Thyroid gland (tissue), 4 donors: ENCODE data around the gene TMEM26. TPM values are rescaled to one million over a fixed set of nuclear protein-coding genes. Genes with fewer than 3 reads are reported as not detected.

Source experiments
- DNase-seq, 2 donors: peaks; one replicate each; pipeline ENCODE4 v3.0.0-alpha.2; 2019
- H3K27ac ChIP-seq, 3 donors: fragments of 200-600 bp; sonication (generic); 1 replicate in 2 of 3; 2 replicates in 1 of 3; pipeline ENCODE4 v1.5.1; 2016 to 2019; ENCODE audit warnings: mild to moderate bottlenecking in 1 of 3, moderate library complexity in 1 of 3
- H3K27me3 ChIP-seq: fragments of 200-600 bp; sonication (generic); one replicate; pipeline ENCODE4 v1.5.1; 2019
- H3K36me3 ChIP-seq, 2 donors: fragments of 200-600 bp; sonication (generic); one replicate each; pipeline ENCODE4 v1.5.1; 2016 to 2019
- H3K4me1 ChIP-seq, 2 donors: fragments of 200-600 bp; sonication (generic); one replicate each; pipeline ENCODE4 v1.5.1; 2017 to 2019
- H3K4me3 ChIP-seq, 3 donors: fragments of 200-600 bp; sonication (generic); replicated peaks in 1 of 3; 1 replicate in 2 of 3; 2 replicates in 1 of 3; pipeline ENCODE4 v1.5.1; 2016; ENCODE audit warnings: mild to moderate bottlenecking in 1 of 3
- H3K9me3 ChIP-seq: fragments of 200-600 bp; sonication (generic); one replicate; pipeline ENCODE4 v1.5.1; 2017
- POLR2A ChIP-seq, 2 donors: fragments of 450-650 bp; IDR thresholded peaks; one replicate each; pipeline ENCODE4 v1.6.1; 2017; ENCODE audit warnings: antibody characterized with exemption in 2 of 2, mild to moderate bottlenecking in 2 of 2, moderate library complexity in 1 of 2
- WGBS, 2 donors: methylation state at CpG; one replicate each; pipeline ENCODE4 v1.1.5; 2017; 5-methylcytosine and 5-hydroxymethylcytosine counted together
- intact Hi-C: fragments of 100-400 bp; cut with DNase I; formaldehyde crosslinking; loops from one replicate; pipeline ENCODE4 v1.15.1; 2023
- total RNA-seq, 4 donors: library from RNA; depleted of rRNA; stranded (reverse); fragments of >200 nt; gene quantifications; one replicate each; pipeline ENCODE4 v1.2.3, GENCODE V29; 2016
- TF ChIP-seq, protein P1 (sequence below), 6 experiments: fragments of 200-600 bp in 3 of 6; fragments of 450-650 bp in 3 of 6; sonication (generic) in 3 of 6; IDR thresholded peaks; one replicate each; pipeline ENCODE4 v1.5.1; 2016 to 2019; ENCODE audit warnings: antibody characterized with exemption in 6 of 6, mild to moderate bottlenecking in 2 of 6, inconsistent platforms in 1 of 6, moderate library complexity in 1 of 6

The TMEM26 gene
- total RNA-seq, 4 donors from 2014 or later: 0.29 to 0.89 (median 0.54) TPM

DNA sequence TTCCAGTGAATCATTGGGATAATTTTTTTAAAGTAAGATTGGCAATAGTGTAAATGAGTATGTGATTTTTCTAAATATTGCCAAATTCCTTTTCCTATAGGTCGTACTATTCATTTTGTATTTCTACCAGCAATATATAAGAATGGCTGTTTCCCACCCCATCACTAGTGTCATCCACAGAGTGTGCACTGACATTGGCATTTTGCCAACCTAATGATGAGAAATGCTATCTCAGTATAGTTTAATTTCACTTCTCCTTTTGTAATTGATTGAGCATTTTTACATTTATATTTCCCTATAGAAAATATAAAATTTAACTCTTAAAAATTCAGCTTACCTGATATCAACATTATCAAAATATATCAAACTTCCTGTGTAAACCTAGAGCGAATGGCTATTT is 17.6 kb upstream of the TMEM26 start:
- WGBS, 2 donors: 94 to 99% methylated on average over 2 of the region's 2 CpGs
- TF ChIP-seq, protein P1, sequence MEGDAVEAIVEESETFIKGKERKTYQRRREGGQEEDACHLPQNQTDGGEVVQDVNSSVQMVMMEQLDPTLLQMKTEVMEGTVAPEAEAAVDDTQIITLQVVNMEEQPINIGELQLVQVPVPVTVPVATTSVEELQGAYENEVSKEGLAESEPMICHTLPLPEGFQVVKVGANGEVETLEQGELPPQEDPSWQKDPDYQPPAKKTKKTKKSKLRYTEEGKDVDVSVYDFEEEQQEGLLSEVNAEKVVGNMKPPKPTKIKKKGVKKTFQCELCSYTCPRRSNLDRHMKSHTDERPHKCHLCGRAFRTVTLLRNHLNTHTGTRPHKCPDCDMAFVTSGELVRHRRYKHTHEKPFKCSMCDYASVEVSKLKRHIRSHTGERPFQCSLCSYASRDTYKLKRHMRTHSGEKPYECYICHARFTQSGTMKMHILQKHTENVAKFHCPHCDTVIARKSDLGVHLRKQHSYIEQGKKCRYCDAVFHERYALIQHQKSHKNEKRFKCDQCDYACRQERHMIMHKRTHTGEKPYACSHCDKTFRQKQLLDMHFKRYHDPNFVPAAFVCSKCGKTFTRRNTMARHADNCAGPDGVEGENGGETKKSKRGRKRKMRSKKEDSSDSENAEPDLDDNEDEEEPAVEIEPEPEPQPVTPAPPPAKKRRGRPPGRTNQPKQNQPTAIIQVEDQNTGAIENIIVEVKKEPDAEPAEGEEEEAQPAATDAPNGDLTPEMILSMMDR (IDR thresholded peaks at IDR 0.05): no peak
- TF ChIP-seq POLR2A (IDR thresholded peaks at IDR 0.05): no peak
- H3K36me3 ChIP-seq: no peaks in the 10 kb centered on the region
- H3K27me3 ChIP-seq: no peaks in the 10 kb centered on the region
- intact Hi-C loops: no loop called here
- H3K27ac ChIP-seq: no peak overlapping the region
- no peak overlapping the region for H3K4me3 ChIP-seq
- no peak for DNase-seq
- H3K4me1 ChIP-seq: no peaks in the 10 kb centered on the region
- H3K9me3 ChIP-seq: no peaks in the 10 kb centered on the region

DNA sequence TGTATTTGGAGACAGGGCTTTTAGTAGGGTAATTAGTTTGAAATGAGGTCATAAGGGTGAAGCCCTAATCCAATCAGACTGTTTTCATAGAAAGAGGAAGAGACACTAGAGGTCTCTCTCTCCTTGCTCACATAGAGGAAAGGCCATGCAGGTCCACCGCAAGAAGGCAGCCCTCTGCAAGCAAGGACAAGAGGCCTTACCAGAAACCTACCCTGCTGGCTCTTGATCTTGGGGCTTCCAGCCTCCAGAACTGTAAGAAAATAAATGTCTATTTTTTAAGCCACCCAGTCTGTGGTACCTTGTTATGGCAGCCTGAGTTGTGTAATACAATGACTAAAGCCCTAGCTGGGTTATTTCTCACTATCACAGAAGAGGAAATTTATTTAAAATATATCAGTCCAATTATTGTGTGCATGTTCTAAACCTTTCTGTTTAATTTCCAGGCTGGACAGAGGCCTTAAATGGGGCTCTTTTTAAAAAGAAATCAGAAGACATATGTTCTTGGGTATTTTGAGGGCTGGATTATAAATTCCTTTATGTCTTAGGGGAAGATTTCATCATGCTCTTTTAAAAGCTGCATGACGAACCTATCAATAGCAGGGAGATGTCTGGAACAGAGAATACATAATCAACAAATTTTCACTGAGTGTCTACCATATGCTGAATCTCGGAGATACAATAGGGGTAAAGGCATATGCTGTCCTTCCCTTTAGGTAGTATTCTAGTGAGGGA is 12.9 kb upstream of the TMEM26 start:
- no peak for TF ChIP-seq POLR2A (IDR thresholded peaks at IDR 0.05)
- TF ChIP-seq, protein P1 (IDR thresholded peaks at IDR 0.05): no peak
- no peak for DNase-seq
- no peak overlapping the region for H3K27ac ChIP-seq
- H3K4me1 ChIP-seq: no peaks in the 10 kb centered on the region
- WGBS, 2 donors: 92 to 96% methylated on average over 3 of the region's 3 CpGs
- no peaks in the 10 kb centered on the region for H3K27me3 ChIP-seq
- no peak overlapping the region for H3K4me3 ChIP-seq
- H3K36me3 ChIP-seq: no peaks in the 10 kb centered on the region
- intact Hi-C loops: no loop called here
- no peaks in the 10 kb centered on the region for H3K9me3 ChIP-seq

DNA sequence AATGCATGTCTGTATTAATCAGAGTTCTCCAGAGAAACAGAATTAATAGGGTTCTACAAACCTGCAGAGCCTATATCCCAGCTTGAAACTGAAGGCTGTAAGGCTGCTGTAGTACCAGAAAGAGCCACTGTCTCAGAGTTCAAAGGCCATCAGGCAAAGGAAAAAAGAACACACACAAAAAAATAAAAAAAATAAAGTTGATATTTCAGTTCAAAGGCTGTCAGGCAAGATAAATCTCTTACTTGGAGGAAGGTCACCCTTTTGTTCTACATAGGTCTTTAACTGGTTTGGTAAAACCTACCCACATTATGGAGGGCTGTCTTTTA is 12.0 kb upstream of the TMEM26 start:
- H3K36me3 ChIP-seq: no peaks in the 10 kb centered on the region
- no peaks in the 10 kb centered on the region for H3K4me1 ChIP-seq
- TF ChIP-seq, protein P1 (IDR thresholded peaks at IDR 0.05): no peak
- no peak for TF ChIP-seq POLR2A (IDR thresholded peaks at IDR 0.05)
- no peak overlapping the region for H3K27ac ChIP-seq
- no peak for DNase-seq
- H3K4me3 ChIP-seq: no peak overlapping the region
- H3K27me3 ChIP-seq: no peaks in the 10 kb centered on the region
- intact Hi-C loops: no loop called here
- no peaks in the 10 kb centered on the region for H3K9me3 ChIP-seq

DNA sequence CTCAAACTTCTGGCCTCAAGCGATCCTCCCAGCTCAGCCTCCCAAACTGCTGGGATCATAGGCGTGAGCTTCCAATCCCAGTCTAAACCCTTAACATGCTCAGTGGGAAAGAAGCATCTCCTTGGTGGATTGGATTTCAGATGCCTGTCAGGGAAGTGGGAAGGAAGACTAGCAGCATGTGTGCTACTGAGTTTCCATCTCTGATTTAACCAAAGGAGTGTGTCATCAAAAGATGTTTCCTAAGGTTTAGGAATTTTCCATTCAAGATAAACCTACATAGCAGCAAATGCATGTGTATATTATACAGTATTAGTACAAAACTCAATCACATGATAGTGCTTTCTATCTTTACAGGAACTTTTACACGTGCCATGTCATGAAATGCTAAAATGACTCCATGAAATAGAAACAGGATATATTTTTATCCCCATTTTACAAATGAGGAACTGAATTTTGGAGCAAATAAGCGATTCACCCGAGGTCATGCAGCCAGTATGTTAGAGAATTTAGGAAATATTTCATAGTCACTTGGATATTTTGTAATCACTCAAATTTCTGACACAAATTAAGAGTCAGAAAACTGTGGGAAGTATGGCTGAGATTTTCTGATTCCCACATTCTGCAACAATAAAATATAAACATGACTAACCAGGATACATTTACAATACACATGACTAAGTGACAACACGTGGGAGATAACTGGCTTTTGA is 11.4 kb upstream of the TMEM26 start:
- 84 to 85% methylated on average over 6 of the region's 6 CpGs for WGBS, 2 donors
- Histone ChIP-seq H3K27me3 (no peaks in the 10 kb centered on the region), H3K36me3 (no peaks in the 10 kb centered on the region), H3K9me3 (no peaks in the 10 kb centered on the region), H3K4me3 (no peak overlapping the region), H3K27ac (no peak overlapping the region), H3K4me1 (no peaks in the 10 kb centered on the region)
- no peak for DNase-seq
- TF ChIP-seq, protein P1 (IDR thresholded peaks at IDR 0.05): no peak
- no peak for TF ChIP-seq POLR2A (IDR thresholded peaks at IDR 0.05)
- intact Hi-C loops: no loop called here
